MCF 10A (cell line): ENCODE measurements around the gene LRRC3C. TPM values are rescaled to one million over a fixed set of nuclear protein-coding genes. Genes with fewer than 3 reads are reported as not detected.
"Not testable (repeated sequence)": the region's sequence is repeated elsewhere in the genome, so short reads cannot be mapped to it uniquely, and the experiment has no call there.

Experiments used
- BruUV-seq: library from RNA; stranded (reverse); fragments of 400-500 nt; replicated peaks from 2 replicates; lab custom pipeline; 2021; lab: Mats Ljungman, UMichigan
- CTCF ChIA-PET: fragments of 300-600 bp; sonication (Branson Sonifier 250); formaldehyde crosslinking; extraction: SDS; loops from one replicate; lab custom pipeline; 2021; ENCODE audit warnings: antibody characterized with exemption, inconsistent platforms; lab: Yijun Ruan, JAX
- POLR2A ChIA-PET: fragments of 300-600, 350-650 bp; sonication (Branson Sonifier 250); formaldehyde crosslinking; extraction: SDS; loops from one replicate; lab custom pipeline; 2020; ENCODE audit warnings: antibody characterized with exemption, inconsistent platforms; lab: Yijun Ruan, JAX
- DNase-seq: peaks from one replicate; pipeline ENCODE4 v3.0.0-alpha.2; 2018; ENCODE audit not compliant: unreplicated experiment
- H3K27ac Mint-ChIP-seq: one replicate; pipeline ENCODE4 v1.8.0; 2022; ENCODE audit warnings: mild to moderate bottlenecking, low read depth, mixed read lengths; ENCODE audit not compliant: unreplicated experiment
- H3K27me3 Mint-ChIP-seq: one replicate; pipeline ENCODE4 v1.8.0; 2022; ENCODE audit warnings: mixed read lengths; ENCODE audit not compliant: insufficient read depth, unreplicated experiment
- H3K36me3 Mint-ChIP-seq: one replicate; pipeline ENCODE4 v1.8.0; 2022; ENCODE audit warnings: mild to moderate bottlenecking, moderate library complexity, mixed read lengths; ENCODE audit not compliant: insufficient read depth, unreplicated experiment
- H3K4me1 Mint-ChIP-seq: one replicate; pipeline ENCODE4 v1.8.0; 2022; ENCODE audit warnings: mixed read lengths; ENCODE audit not compliant: insufficient read depth, unreplicated experiment
- H3K4me3 Mint-ChIP-seq: one replicate; pipeline ENCODE4 v1.8.0; 2022; ENCODE audit warnings: mild to moderate bottlenecking, moderate library complexity, mixed read lengths; ENCODE audit not compliant: unreplicated experiment
- H3K9me3 Mint-ChIP-seq: one replicate; pipeline ENCODE4 v1.8.0; 2022; ENCODE audit warnings: mixed read lengths; ENCODE audit not compliant: unreplicated experiment
- CTCF ChIP-seq: fragments of 200-600 bp; IDR thresholded peaks from one replicate; pipeline ENCODE4 v1.8.0; 2022; ENCODE audit warnings: antibody characterized with exemption, mild to moderate bottlenecking; ENCODE audit not compliant: unreplicated experiment
- intact Hi-C: fragments of 100-400 bp; cut with micrococcal nuclease; formaldehyde crosslinking; loops from 2 replicates; pipeline ENCODE4 v1.14.1; 2022
- total RNA-seq: library from RNA; stranded (reverse); gene quantifications from 2 replicates; pipeline ENCODE4 v1.2.3, GENCODE V29; 2022

LRRC3C gene
- total RNA-seq, 1 experiment from 2014 or later = not detected

GRCh38 chr17:39943702-39944392 lies 16.3 kb downstream of the LRRC3C start:
- Mint-ChIP-seq H3K27me3 (peaks cover 23% of the 10 kb centered on the region), H3K27ac (no peak overlapping the region), H3K4me1 (no peaks in the 10 kb centered on the region), H3K4me3 (no peak overlapping the region), H3K36me3 (peaks cover 7% of the 10 kb centered on the region), H3K9me3 (no peaks in the 10 kb centered on the region)
- BruUV-seq = no TSS peak
- CTCF ChIA-PET = interaction anchor here (0.5 to 0.6 kb wide), 2 partner anchors 35 to 182 kb away, joined by 3 to 4 read pairs; no protein-coding TSS in a partner anchor
- DNase-seq = no peak
- TF ChIP-seq CTCF = no peak
- intact Hi-C loops = no loop called here
- POLR2A ChIA-PET = no interaction called here

- Mint-ChIP-seq H3K36me3 (peaks cover 7% of the 10 kb centered on the region), H3K4me1 (no peaks in the 10 kb centered on the region), H3K4me3 (no peak overlapping the region), H3K9me3 (no peaks in the 10 kb centered on the region), H3K27me3 (peaks cover 23% of the 10 kb centered on the region), H3K27ac (no peak overlapping the region)
- no peak for TF ChIP-seq CTCF
- no TSS peak for BruUV-seq
- ChIA-PET POLR2A (no interaction called here), CTCF (no interaction called here)
- intact Hi-C loops = no loop called here
- no peak for DNase-seq
Measured at GRCh38 chr17:39944393-39944711, 16.8 kb downstream of the LRRC3C start.

GRCh38 chr17:39946551-39947330 lies 19.2 kb downstream of the LRRC3C start:
- no TSS peak for BruUV-seq
- Mint-ChIP-seq H3K36me3 (no peaks in the 10 kb centered on the region), H3K9me3 (no peaks in the 10 kb centered on the region), H3K4me3 (no peak overlapping the region), H3K4me1 (no peaks in the 10 kb centered on the region), H3K27me3 (peaks cover 30% of the 10 kb centered on the region), H3K27ac (no peak overlapping the region)
- ChIA-PET POLR2A (interaction anchor here (1.4 kb wide), 1 partner anchor 9 kb away, joined by 5 read pairs; no protein-coding TSS in a partner anchor), CTCF (no interaction called here)
- DNase-seq = no peak
- no peak for TF ChIP-seq CTCF
- intact Hi-C loops = no loop called here

- POLR2A ChIA-PET, H3K27ac Mint-ChIP-seq, H3K36me3 Mint-ChIP-seq, H3K4me3 Mint-ChIP-seq, DNase-seq, H3K9me3 Mint-ChIP-seq, BruUV-seq, intact Hi-C loops, H3K4me1 Mint-ChIP-seq: not testable (repeated sequence)
- CTCF ChIA-PET = interaction anchor here (0.6 kb wide), 1 partner anchor 66 kb away, joined by 3 read pairs; no protein-coding TSS in a partner anchor
- H3K27me3 Mint-ChIP-seq = peaks cover 22% of the 10 kb centered on the region
Measured at GRCh38 chr17:39948489-39948828, 20.9 kb downstream of the LRRC3C start.
